DOHH2 (cell line): ENCODE measurements around the gene MACROD2.

ENCODE experiments used
- EZH2phosphoT487 ChIP-seq: fragments of 200-600 bp; sonication (generic); IDR thresholded peaks from 2 replicates; pipeline ENCODE4 v1.6.1; 2017; ENCODE audit warnings: borderline replicate concordance, mild to moderate bottlenecking, antibody characterized with exemption, low read length, moderate library complexity, mixed read lengths
- TF ChIP-seq, protein P1 (sequence below): fragments of 200-600 bp; sonication (generic); IDR thresholded peaks from one replicate; pipeline ENCODE4 v1.5.1; 2014; ENCODE audit warnings: antibody characterized with exemption, mild to moderate bottlenecking, low read depth, low read length; ENCODE audit not compliant: poor library complexity, severe bottlenecking

DNA sequence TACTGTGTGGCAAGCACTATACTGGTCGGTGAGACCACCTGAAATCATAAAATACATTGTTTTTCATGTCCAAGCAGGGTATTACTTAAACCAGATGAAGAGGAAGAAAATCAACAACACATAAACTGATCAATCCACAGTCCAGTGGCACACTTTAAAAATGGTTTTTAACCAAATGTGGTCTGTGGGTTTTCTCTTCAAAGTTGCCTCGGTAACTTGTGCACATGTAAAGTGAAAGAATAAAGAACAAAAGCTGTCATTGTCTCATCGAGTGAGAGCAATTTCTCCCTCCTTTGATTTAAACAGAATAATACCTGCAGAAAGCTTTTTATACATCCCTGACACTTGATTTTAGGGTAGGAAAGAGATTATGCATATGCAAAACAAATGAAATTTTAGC is 338.4 kb downstream of the MACROD2 start:
- TF ChIP-seq, protein P1, sequence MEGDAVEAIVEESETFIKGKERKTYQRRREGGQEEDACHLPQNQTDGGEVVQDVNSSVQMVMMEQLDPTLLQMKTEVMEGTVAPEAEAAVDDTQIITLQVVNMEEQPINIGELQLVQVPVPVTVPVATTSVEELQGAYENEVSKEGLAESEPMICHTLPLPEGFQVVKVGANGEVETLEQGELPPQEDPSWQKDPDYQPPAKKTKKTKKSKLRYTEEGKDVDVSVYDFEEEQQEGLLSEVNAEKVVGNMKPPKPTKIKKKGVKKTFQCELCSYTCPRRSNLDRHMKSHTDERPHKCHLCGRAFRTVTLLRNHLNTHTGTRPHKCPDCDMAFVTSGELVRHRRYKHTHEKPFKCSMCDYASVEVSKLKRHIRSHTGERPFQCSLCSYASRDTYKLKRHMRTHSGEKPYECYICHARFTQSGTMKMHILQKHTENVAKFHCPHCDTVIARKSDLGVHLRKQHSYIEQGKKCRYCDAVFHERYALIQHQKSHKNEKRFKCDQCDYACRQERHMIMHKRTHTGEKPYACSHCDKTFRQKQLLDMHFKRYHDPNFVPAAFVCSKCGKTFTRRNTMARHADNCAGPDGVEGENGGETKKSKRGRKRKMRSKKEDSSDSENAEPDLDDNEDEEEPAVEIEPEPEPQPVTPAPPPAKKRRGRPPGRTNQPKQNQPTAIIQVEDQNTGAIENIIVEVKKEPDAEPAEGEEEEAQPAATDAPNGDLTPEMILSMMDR: no peak
- no peak for TF ChIP-seq EZH2phosphoT487
